ENCODE measurements around the gene CES1.
"Not testable (repeated sequence)": the region's sequence is repeated elsewhere in the genome, so short reads cannot be mapped to it uniquely, and the experiment has no call there.

Gene CES1

GRCh38 chr16:55832773-55833691 lies at the start of gene CES1:
TSS of gene CES1 (minus strand) at chr16:55833096. CDS start at chr16:55833055, 41 bp downstream.
- DNase-seq (ENCODE audit: low read depth, low spot score) = no peak

DNA sequence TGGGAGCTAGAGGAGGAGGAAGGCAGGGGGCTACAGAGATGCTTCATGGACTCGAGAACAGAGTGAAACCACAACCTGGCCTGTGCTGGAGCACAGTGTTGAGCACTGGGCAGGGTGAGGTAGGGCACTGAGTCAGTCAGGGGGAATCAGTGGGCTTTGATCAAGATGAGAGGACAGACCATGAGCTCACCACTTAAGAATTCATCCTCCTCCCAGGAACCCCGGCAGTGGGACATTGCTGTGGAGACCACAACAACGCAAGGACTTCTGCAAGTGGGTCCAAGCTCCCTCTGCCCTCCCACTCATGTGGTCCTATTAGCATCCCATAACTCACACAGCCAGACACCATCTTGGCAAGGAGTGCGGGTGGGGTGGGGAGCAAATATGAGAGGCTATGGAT lies 44.0 kb upstream of the CES1 start:
- DNase-seq (ENCODE audit: low read depth, low spot score) = peak; percentile 69

DNA sequence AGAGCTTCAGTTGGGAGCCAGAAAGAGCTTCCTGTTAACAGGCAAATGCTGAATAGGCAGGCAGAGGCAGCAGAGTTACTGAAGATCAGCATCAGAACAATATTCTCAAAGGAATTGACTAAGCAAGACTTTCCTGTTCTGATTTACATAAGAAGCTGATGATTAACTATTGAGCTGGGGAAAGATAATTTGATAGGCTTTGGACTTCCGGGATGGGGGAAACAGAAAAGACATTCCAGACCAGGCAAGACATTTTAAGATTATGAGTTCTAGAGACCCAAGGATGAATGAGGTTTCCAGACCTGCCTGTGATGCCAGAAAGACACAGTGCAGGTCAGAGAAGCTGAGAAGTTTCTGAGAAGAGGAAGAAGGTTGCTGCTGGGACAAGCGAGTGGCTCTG lies 42.4 kb upstream of the CES1 start, which contains the start of gene CES5A:
TSS of gene CES5A (minus strand) at position 101 of the 400 bp plus-strand sequence. CDS start 152 bp downstream, outside the sequence.
- DNase-seq (ENCODE audit: low read depth, low spot score) = no peak

DNA sequence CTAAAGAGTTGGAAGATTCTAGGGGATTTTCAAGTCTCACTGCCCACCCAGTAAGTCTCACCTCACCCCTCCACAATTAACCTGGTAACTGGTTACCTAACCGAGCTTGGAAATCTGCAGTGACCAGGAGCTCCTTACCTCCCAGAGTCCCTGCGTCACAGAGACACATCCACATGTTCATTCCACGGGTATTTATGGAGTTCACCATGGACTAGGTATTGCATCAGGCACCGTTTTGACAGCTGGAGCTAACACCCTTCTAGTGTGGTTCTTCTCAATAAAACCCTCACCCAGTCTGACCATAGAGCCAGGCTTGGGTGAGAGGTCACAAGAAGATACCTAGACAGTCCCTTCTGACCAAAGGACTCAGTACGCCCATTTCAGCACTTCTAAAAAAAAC lies 40.2 kb upstream of the CES1 start:
- DNase-seq (ENCODE audit: low read depth, low spot score) = no peak

- DNase-seq (ENCODE audit: low read depth, low spot score) = no peak
Observed at GRCh38 chr16:55872130-55872529, 39.2 kb upstream of the CES1 start.

DNA sequence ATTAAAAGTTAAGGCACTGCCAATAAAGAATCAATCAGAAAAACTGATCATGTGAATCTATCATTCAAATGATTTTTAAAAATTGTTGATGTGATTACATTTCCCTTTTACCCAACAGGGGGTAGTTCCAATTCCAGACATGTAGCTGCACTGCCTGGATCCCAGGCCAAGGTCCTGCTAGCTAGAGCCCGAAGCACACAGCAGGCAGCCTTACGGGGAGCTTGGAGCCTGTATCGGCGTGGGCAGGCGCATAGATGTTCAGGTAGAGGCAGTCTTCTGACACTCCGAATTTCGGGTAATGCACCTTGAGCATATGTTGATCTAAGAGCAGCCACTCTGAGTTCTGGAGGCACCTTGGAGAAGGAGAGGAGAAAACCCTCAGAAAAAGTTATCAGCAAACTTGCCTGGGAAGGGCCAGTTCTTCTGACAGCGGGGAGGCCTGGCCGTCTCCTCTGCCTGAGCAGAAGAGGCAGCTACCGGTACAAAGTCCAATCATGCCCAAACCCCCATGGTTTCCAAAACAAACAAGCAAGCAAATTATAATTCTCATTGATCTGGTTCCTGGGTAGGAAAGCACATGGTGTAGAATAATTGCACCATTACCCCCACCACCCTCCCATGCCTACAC lies 38.6 kb upstream of the CES1 start:
- no peak for DNase-seq (ENCODE audit: low read depth, low spot score)

GRCh38 chr16:55868980-55869379 lies 36.1 kb upstream of the CES1 start:
- DNase-seq (ENCODE audit: low read depth, low spot score) = no peak

DNA sequence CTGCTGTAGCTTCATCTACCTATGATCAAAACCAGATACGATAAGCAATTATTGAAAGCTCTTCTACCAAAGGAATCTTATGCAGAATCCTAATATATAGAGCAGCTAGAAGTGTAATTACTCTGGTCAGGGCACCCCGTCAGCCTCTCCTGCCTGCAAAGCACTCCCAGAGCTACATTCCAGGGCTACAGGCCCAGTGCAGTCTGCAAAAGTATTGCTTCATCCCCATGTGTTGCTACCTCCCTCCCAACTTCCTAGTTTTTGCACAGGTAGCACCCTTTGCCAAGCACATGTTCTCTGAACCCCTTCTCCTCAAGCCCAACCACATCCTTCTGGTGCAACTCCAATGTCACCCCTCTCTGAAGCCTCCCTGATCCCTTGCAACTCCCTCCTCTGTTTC lies 35.2 kb upstream of the CES1 start:
- DNase-seq (ENCODE audit: low read depth, low spot score) = no peak

- DNase-seq (ENCODE audit: low read depth, low spot score) = no peak
Observed at GRCh38 chr16:55861288-55861687, 28.4 kb upstream of the CES1 start.

DNA sequence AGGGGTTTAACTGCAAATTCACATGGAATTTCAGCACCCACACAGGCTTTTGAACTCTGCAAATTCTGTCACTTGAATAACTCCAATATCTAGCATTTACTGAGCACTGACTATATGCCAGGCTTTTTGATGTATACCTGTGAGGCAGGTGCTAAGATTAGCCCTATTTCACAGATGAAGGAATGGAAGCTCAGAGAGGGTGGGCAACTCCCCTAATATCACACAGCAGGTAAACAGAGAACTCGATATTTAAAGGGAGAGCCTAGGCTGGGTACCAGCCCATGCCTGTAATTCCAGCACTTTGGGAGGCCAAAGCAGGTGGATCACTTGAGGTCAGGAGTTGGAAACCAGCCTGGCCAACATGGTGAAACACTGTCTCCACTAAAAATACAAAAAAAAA lies 24.8 kb upstream of the CES1 start:
- DNase-seq (ENCODE audit: low read depth, low spot score) = not testable (repeated sequence)

DNA sequence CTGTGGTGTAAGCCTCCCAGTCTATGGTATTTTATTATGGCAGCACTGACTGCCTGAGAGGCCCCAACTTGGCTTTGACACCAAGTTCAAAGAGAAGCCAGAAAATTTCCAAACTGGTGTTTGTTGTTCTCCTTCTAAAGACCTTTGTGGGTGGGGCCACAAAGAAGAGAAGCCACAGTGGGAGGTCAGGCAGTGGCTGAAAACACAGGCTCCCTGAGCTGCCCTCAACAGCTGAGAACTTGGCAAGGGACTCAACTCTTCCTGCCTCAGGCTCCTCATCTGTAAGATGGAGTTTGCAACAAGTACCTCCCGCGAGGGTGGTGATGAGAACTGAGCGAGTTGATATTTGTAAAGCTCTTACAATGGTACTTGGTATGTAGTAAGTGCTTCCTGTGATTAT lies 24.1 kb upstream of the CES1 start:
- DNase-seq (ENCODE audit: low read depth, low spot score) = no peak

- peak; percentile 11 for DNase-seq (ENCODE audit: low read depth, low spot score)
Observed at GRCh38 chr16:55853114-55853513, 20.2 kb upstream of the CES1 start.

DNA sequence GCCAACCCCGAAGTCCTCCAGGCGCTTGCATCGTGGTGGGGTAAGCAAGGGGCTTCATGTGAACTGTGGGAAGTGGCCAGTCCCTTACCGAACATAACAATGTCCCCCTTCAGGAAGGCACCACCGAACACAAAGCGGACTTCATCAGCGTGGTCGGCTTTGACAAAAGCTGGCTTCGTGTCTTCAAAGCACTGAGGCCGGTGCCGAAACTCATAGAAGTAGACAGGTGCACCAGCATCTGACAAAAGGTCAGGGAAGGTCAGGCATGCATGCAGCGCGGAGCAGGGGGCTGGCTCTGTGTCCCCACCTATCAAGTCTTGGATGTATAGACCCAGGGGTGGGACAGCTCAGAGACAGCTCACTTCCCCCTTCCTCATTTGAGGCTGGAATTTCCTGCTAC lies 16.6 kb upstream of the CES1 start:
- no peak for DNase-seq (ENCODE audit: low read depth, low spot score)

- no peak for DNase-seq (ENCODE audit: low read depth, low spot score)
Observed at GRCh38 chr16:55846598-55847346, 13.9 kb upstream of the CES1 start.

GRCh38 chr16:55843105-55843395 lies 10.2 kb upstream of the CES1 start:
- DNase-seq (ENCODE audit: low read depth, low spot score) = no peak

DNA sequence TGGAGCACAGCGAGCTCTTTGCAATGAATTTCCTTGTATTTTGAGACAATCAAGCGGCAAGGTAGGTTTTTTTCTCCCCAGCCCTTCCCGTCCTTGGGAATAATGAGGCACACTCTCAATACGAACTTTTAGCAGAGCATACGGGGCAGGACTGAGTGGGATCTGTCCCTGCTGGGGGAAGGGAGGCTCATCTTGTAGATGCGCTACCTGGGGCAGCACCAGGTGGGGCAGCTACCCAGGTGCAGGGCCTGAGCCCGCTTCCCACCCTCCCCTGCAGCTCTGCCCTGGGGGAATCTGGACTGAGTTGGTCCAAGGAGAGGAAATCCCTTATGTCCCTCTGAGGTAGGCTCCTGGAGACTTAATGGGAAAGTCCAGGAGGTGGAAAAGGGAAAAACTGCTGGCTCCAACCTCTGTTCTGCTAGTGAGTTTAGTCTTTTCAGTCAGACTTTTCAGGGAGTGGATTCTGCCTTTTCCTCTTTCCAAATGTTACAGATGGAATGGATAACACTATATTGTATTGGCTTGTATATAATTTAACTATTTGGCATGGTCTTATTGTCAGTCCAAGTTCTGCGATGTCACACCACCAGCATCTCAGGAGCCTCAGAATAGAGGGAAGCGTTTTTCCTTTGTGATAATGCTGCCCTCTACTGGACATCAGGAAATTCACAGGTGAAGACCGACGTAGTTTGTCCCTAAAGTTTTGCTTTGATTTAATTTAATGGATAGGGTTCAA lies 9.6 kb upstream of the CES1 start:
- peak; percentile 57 for DNase-seq (ENCODE audit: low read depth, low spot score)

DNA sequence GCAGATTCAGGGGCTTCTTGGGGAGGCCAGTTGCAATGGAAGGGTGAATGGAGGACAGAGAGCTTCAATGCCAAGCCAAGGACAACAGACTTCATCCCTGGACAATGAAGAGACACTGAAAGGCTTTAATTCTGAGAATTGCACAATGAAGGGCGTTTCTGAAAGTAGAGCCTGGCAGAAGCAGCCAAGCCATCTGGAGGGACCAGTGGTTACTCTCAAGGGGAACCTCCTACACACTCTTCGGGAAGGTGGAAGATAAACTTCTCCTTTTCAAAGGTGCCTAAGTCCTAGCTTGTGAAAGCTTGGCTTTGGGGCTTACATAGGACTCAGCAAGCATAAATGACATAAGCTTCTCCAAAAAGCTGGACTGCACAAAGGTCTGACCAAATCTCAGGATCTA lies 6.2 kb upstream of the CES1 start:
- DNase-seq (ENCODE audit: low read depth, low spot score) = no peak

DNA sequence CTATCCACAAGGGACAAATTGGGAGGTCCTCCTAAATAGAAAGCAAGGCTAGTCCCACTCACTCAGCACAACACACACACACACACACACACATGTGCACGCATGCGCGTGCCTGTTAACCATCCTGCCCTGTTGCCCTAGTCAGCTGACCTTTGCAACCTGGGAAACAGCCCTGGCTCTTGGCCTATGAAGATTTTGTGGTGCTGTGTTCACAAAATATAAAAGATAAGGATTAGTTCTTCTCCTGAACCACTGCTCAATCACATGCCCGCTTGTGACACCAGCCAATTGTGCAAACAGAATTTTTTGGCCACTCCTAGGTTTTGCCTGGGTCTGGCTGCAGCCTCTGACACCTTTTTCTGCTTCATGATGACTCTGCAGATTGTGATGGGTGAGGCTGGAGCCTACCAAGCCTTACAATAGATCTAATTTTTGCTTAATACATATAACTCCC lies 3.3 kb upstream of the CES1 start:
- DNase-seq (ENCODE audit: low read depth, low spot score) = no peak

DNA sequence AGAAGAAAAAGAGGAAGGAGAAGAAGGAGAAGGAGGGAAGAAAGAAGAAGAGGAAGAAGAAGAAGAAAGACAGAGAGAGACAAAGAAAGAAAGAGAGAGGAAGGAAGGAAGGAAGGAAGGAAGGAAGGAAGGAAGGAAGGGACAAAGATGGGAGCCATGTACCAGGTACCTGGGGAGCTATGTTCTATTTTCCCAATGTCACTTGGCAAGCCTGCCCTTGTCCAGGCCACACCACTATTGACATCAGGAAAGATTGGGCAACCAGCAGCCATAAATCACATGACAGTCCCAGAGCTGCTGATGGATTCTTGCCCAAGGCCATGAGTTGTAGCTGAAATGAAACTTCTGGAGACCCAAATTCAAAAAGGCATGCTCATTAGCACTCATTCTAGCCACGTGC lies 2.7 kb upstream of the CES1 start:
- no peak for DNase-seq (ENCODE audit: low read depth, low spot score)

DNA sequence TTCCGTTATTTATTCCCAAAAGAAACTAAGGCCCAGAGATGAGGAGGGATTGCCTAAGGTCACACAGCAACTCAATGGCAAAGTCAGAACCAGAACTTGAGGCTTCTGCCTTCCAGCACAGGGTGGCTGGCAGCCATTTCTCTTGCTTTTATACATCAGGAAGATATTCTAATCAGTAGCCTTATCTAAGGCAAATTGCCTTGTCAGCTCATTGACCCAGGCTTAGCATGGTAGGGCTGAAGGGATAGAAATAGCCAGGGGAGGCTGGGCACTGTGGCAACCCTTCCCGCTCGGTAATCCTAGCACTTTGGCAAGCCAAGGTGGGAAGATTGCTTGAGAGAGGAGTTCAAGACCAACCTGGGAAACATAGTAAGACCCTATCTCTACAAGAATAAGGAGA lies 2.3 kb upstream of the CES1 start:
- DNase-seq (ENCODE audit: low read depth, low spot score) = not testable (repeated sequence)

DNA sequence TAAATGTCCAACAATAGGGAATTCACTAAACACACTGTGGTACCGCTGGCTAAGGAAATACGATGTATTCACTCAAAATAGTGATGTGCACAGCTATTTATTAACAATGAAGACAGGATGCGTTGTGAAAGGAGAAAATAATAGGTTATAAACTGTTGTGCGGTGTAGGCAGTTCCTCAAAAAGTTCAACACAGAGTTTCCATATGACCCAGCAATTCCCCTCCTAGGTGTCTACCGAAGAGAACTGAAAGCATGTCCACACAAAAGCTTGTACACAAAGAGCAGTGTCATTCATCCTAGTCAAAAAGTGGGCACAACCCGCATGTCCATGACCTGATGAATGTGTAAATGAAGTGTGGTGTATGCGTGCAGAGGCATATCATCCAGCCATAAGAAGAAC lies 1.2 kb upstream of the CES1 start:
- DNase-seq (ENCODE audit: low read depth, low spot score) = no peak

- no peak for DNase-seq (ENCODE audit: low read depth, low spot score)
Observed at GRCh38 chr16:55832425-55832772, 497 bp downstream of the CES1 start.

All from astrocyte of the hippocampus (primary cell).